ENCODE results near the gene LLGL2.

- TF ChIP-seq, protein P1, sequence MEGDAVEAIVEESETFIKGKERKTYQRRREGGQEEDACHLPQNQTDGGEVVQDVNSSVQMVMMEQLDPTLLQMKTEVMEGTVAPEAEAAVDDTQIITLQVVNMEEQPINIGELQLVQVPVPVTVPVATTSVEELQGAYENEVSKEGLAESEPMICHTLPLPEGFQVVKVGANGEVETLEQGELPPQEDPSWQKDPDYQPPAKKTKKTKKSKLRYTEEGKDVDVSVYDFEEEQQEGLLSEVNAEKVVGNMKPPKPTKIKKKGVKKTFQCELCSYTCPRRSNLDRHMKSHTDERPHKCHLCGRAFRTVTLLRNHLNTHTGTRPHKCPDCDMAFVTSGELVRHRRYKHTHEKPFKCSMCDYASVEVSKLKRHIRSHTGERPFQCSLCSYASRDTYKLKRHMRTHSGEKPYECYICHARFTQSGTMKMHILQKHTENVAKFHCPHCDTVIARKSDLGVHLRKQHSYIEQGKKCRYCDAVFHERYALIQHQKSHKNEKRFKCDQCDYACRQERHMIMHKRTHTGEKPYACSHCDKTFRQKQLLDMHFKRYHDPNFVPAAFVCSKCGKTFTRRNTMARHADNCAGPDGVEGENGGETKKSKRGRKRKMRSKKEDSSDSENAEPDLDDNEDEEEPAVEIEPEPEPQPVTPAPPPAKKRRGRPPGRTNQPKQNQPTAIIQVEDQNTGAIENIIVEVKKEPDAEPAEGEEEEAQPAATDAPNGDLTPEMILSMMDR (IDR thresholded peaks at IDR 0.05; ENCODE audit: insufficient read depth, low read depth, low read length), result peak; percentile 24
- no peak for TF ChIP-seq EZH2 (IDR thresholded peaks at IDR 0.05; ENCODE audit: insufficient read depth, low read length)
Observed at GRCh38 chr17:75504347-75505151, 20.9 kb upstream of the LLGL2 start.

Measured in astrocyte (in vitro differentiated cells and primary cell).